Lower lobe of right lung (tissue), 2 donors: ENCODE measurements around the gene SCN5A. TPM values are rescaled to one million over a fixed set of nuclear protein-coding genes. Genes with fewer than 3 reads are reported as not detected.

Source experiments
- ATAC-seq, 2 donors: fragments of 200-7000 bp; cut with Tn5 transposase; one replicate each; pipeline ENCODE4 v1.9.1; 2020 to 2022; ENCODE audit warnings: mild to moderate bottlenecking in 2 of 2, moderate library complexity in 2 of 2
- DNase-seq: peaks from one replicate; pipeline ENCODE4 v3.0.0-alpha.2; 2020
- H3K27ac ChIP-seq: fragments of 200-600 bp; one replicate; pipeline ENCODE4 v1.8.0; 2022
- H3K27me3 ChIP-seq: fragments of 200-600 bp; one replicate; pipeline ENCODE4 v1.8.0; 2022; ENCODE audit warnings: low read depth
- H3K36me3 ChIP-seq: fragments of 200-600 bp; one replicate; pipeline ENCODE4 v1.8.0; 2022; ENCODE audit warnings: mild to moderate bottlenecking
- H3K4me1 ChIP-seq: fragments of 200-600 bp; one replicate; pipeline ENCODE4 v1.8.0; 2022
- H3K4me3 ChIP-seq: fragments of 200-600 bp; one replicate; pipeline ENCODE4 v1.8.0; 2022; ENCODE audit warnings: mild to moderate bottlenecking
- H3K9me3 ChIP-seq: fragments of 200-600 bp; one replicate; pipeline ENCODE4 v1.8.0; 2022
- CTCF ChIP-seq: fragments of 200-600 bp; IDR thresholded peaks from one replicate; pipeline ENCODE4 v1.8.0; 2022; ENCODE audit warnings: antibody characterized with exemption, mild to moderate bottlenecking
- intact Hi-C: fragments of 100-400 bp; cut with DNase I; formaldehyde crosslinking; loops from one replicate; pipeline ENCODE4 v1.11.0; 2022
- total RNA-seq: library from RNA; stranded (reverse); fragmentation: NEBNext Ultra II Directional; extraction: Animal tissue kit (Norgen Biotek cat#: 25700); gene quantifications from one replicate; pipeline ENCODE4 v1.2.1, GENCODE V29; 2021
- donor health status: DM: no; HTN: yes; CAD: no; lungs with severe emphysema.

Gene SCN5A
- total RNA-seq, 1 donor from 2014 or later: 0.24 TPM

GRCh38 chr3:38689774-38690173 is 40.3 kb upstream of the SCN5A start:
- Histone ChIP-seq H3K4me3 (no peak overlapping the region), H3K36me3 (no peaks in the 10 kb centered on the region), H3K27me3 (no peaks in the 10 kb centered on the region), H3K4me1 (no peaks in the 10 kb centered on the region), H3K27ac (no peak overlapping the region), H3K9me3 (no peaks in the 10 kb centered on the region)
- intact Hi-C loops: no loop called here
- TF ChIP-seq CTCF: no peak
- DNase-seq (no peak), ATAC-seq (no peak)

GRCh38 chr3:38689346-38689745 is 39.9 kb upstream of the SCN5A start:
- Histone ChIP-seq H3K4me3 (no peak overlapping the region), H3K27ac (no peak overlapping the region), H3K9me3 (no peaks in the 10 kb centered on the region), H3K36me3 (no peaks in the 10 kb centered on the region), H3K4me1 (no peaks in the 10 kb centered on the region), H3K27me3 (no peaks in the 10 kb centered on the region)
- DNase-seq: no peak
- ATAC-seq: no peak
- intact Hi-C loops: no loop called here
- no peak for TF ChIP-seq CTCF

GRCh38 chr3:38687321-38687720 is 37.8 kb upstream of the SCN5A start:
- no peak for DNase-seq
- Histone ChIP-seq H3K27ac (no peak overlapping the region), H3K36me3 (no peaks in the 10 kb centered on the region), H3K9me3 (no peaks in the 10 kb centered on the region), H3K27me3 (no peaks in the 10 kb centered on the region), H3K4me3 (no peak overlapping the region), H3K4me1 (no peaks in the 10 kb centered on the region)
- no peak for TF ChIP-seq CTCF
- intact Hi-C loops: no loop called here
- no peak for ATAC-seq

GRCh38 chr3:38684546-38684945 is 35.1 kb upstream of the SCN5A start:
- intact Hi-C loops: no loop called here
- no peak for TF ChIP-seq CTCF
- H3K4me1 ChIP-seq: no peaks in the 10 kb centered on the region
- H3K27me3 ChIP-seq: no peaks in the 10 kb centered on the region
- no peak overlapping the region for H3K27ac ChIP-seq
- no peaks in the 10 kb centered on the region for H3K9me3 ChIP-seq
- no peak for ATAC-seq
- no peak for DNase-seq
- no peaks in the 10 kb centered on the region for H3K36me3 ChIP-seq
- H3K4me3 ChIP-seq: no peak overlapping the region

- TF ChIP-seq CTCF: no peak
- Histone ChIP-seq H3K27me3 (no peaks in the 10 kb centered on the region), H3K9me3 (no peaks in the 10 kb centered on the region), H3K36me3 (no peaks in the 10 kb centered on the region), H3K4me3 (no peak overlapping the region), H3K27ac (no peak overlapping the region), H3K4me1 (no peaks in the 10 kb centered on the region)
- DNase-seq: no peak
- intact Hi-C loops: no loop called here
- no peak for ATAC-seq
Observed at GRCh38 chr3:38669668-38670067, 20.2 kb upstream of the SCN5A start.

- DNase-seq: no peak
- no peaks in the 10 kb centered on the region for H3K4me1 ChIP-seq
- no peak overlapping the region for H3K27ac ChIP-seq
- ATAC-seq: no peak
- intact Hi-C loops: no loop called here
- H3K4me3 ChIP-seq: no peak overlapping the region
- peaks cover 27% of the 10 kb centered on the region for H3K27me3 ChIP-seq
- no peak for TF ChIP-seq CTCF
- H3K9me3 ChIP-seq: peaks cover 5% of the 10 kb centered on the region
- H3K36me3 ChIP-seq: no peaks in the 10 kb centered on the region
Observed at GRCh38 chr3:38662544-38662943, 13.1 kb upstream of the SCN5A start.
